Stimulated activated naive CD4-positive, alpha-beta T cell (primary cell): ENCODE measurements around the gene LGALS4.
A peak's percentile ranks its signal among the peaks of the same experiment; 100 is the strongest.
"Not testable (repeated sequence)": the region's sequence is repeated elsewhere in the genome, so short reads cannot be mapped to it uniquely, and the experiment has no call there.

Experiments used
- DNase-seq, 6 experiments: peaks; one replicate each; lab custom pipeline; 2025; lab: John Stamatoyannopoulos, UW

The LGALS4 gene, protein sequence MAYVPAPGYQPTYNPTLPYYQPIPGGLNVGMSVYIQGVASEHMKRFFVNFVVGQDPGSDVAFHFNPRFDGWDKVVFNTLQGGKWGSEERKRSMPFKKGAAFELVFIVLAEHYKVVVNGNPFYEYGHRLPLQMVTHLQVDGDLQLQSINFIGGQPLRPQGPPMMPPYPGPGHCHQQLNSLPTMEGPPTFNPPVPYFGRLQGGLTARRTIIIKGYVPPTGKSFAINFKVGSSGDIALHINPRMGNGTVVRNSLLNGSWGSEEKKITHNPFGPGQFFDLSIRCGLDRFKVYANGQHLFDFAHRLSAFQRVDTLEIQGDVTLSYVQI

DNA sequence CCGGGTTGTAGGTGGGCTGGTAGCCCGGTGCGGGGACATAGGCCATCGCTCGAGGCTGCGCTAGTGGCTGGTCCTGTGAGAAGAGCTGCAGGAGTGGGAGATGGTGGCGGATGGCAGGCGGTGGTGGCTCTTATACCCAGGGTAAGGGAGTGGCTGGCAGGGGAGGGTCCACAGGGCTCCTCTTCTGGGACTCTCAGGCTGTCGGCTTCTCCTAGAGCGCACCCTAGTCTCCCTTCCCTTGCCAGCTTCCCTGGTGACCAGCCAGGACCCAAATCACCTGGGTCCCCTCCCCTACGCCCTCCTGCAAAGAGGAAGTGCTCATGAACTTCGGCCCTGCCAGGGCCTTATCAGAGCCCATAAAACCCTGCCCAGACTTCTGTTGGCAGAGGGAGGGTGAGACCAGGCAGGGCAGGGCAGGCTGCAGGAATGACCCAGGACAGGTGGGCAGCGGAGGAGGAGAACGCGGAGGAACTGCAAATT is at the start of gene LGALS4:
Gene LGALS4 (minus strand): TSS at position 105 of the 480 bp plus-strand sequence. CDS start 59 bp downstream, at position 46.
- DNase-seq: no peak

DNA sequence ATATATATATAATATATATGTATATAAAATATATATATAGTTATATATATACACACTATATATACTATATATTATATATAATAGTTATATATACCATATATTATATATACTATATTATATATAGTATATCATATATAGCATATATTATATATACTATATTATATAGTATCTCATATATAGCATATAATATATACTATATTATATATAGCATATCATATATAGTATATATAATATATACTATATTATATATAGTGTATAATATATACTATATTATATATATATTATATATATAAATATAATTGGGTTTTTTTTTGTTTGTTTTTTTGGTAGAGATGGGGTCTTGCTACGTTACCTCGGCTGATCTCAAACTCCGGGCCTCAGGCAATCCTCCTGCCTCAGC is 48.6 kb upstream of the LGALS4 start:
- no peak for DNase-seq

DNA sequence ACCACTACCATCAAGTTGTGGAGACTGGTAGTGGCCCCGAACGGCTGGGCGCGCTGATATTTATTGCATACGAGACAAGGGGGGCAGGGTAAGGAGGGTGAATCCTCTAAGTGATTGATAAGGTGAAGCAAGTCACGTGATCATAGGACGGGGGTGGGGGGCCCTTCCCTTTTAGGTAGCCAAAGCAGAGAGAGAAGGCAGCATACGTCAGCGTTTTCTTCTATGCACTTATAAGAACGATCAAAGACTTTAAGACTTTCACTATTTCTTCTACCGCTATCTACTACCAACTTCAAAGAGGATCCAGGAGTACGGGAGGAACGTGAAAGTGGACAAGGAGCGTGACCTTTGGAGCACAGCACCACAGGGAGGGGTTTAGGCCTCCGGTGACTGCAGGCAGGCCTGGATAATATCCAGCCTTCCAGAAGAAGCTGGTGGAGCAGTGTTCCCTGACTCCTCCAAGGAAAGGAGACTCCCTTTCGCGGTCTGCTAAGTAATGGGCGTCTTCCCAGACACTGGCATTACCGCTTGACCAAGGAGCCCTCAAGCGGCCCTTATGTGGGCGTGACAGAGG is 47.0 kb upstream of the LGALS4 start:
- DNase-seq: not testable (repeated sequence)

DNA sequence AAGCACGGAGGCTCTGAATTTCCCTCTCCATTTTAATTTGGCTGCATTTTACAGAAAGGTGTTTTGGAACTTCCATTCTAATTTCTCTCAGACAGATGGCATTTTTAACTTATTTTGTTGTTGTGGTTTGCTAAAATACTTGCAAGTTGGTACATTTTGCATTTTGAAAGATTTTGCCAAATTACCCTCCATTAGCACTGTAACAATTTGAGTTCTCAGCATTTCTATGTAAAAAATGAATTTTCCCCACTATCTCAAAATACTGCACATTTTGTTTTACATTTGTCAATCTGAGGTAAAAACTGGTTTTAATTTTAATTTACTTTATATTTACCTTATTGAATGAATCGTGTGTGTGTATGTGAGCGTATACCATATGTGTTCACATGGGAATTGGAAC is 44.1 kb upstream of the LGALS4 start:
- no peak for DNase-seq

DNA sequence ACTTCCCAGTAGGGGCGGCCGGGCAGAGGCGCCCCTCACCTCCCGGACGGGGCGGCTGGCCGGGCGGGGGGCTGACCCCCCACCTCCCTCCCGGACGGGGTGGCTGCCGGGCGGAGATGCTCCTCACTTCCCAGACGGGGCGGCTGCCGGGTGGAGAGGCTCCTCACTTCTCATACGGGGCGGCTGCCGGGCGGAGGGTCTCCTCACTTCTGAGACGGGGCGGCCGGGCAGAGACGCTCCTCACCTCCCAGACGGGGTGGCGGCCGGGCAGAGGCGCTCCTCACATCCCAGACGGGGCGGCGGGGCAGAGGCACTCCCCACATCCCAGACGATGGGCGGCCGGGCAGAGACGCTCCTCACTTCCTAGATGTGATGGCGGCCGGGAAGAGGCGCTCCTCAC is 43.0 kb upstream of the LGALS4 start:
- not testable (repeated sequence) for DNase-seq

DNA sequence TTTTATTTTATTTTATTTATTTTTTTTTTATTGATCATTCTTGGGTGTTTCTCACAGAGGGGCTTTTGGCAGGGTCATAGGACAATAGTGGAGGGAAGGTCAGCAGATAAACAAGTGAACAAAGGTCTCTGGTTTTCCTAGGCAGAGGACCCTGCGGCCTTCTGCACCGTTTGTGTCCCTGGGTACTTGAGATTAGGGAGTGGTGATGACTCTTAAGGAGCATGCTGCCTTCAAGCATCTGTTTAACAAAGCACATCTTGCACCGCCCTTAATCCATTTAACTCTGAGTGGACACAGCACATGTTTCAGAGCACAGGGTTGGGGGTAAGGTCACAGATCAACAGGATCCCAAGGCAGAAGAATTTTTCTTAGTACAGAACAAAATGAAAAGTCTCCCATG is 42.2 kb upstream of the LGALS4 start:
- DNase-seq: not testable (repeated sequence)

DNA sequence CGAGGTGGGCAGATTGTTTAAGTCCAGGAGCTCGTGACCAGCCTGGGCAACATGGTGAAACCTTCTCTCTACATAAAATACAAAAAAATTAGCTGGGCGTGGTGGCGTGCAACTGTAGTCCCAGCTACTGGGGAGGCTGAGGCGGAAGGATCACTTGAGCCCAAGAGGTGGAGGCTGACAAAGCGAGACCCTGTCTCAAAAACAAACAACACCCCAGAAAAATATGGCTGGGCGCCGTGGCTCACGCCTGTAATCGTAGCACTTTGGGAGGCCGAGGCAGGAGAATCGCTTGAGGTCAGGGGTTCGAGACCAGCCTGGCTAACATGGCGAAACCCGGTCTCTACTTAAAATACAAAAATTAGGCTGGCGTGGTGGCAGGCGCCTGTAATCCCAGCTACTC is 40.5 kb upstream of the LGALS4 start:
- DNase-seq: no peak

DNA sequence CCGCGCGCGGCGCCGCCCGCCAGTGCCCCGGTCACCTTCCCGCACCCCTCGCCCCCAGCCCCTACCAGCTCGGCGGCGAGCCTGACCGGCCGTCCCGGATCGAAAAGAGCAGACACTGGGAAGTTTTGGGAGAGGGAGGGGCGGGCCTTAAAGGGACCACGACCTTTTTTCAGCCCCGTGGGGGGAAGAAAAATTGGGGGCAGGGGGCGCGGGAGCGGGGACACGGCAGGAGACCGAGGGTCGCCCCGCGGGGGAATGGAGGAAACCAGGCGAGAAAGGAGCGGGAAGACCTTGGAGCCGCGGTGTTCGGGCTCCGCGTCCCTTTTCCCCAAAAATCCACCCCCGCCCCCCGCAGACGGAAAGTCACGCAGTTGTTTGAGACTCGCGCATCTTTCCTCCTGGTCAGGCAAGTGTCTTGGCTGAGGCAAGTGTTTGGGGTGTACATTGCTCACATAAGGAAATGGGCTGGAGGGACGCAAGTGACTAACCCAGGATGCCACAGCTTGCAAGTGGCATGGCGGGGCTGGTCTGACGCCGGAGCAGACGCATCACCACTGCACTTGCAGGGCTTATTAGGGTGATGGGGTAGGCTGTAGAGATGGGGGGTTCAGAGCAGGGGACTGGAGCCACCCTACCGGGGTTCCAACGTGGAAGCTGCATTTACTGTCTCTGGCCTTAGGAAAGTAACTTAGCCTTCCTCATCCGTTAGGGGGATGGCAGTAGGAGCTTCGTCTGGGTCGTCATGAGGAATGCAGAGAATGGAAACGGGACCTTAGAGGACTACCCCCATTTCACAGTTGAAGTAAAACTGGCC is 39.7 kb upstream of the LGALS4 start:
- peak in 4 of 6 experiments; percentile 26 to 55 (median 46) for DNase-seq

DNA sequence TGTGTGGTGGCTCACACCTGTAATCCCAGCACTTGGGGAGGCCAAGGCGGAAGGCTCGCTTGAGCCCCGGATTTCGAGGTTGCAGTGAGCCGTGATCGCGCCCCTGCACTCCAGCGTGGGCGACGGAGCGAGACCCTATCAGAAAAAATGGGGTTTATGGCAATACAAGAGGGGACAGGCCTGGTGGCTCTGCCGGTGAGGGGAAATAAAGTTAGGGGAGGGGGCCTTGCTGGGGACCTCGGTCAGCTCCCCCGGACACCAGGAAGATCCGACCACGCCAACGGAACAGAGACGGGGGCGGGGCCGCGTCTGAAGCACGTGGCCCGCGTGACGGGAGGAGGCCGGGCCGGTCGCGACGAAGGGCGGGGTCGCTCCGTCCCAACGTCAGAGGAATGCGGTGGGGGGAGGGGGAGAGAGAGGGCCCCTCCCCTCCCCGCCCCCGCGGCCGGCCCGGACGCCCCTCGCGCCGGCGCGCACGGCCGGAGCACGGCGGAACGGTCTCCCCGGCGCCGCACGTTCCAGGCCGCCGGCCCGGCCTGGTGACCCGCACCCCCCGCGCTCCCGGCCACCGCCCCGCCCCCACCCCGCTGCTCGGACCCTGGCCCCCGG is 39.0 kb upstream of the LGALS4 start:
- DNase-seq: peak; percentile 73 to 89 (median 83)

DNA sequence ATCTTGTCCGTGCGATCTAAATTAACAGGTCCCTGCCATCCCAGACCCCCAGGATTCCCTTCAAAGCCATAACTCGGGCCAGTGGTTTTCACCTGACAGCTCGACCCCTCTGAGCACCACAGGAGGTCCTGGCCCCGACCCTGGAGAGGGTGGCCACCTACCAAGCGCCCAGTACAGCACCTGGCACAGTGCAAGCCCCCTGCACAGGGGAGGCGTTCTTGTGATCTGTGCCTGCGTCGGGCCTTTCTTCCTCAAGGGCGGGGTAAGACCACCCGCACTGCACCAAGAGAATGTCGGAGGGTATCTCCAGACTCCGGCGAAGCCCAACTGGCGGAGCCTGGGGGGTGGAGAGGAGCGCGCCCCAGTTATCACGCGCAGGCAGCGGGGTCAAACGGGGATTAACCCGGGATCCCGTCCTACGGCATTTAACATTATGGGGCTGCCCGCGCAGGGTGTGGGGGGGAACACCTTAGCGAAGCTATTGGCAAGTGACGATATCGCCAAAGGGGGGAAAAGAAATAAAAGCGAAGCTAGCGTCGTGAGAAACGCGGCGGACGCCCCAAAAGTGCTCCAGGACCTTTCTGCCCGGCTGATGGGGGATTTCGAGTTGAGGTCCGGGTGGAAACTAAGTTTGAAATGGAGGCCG is 38.4 kb upstream of the LGALS4 start:
- DNase-seq: peak in 5 of 6 experiments; percentile 40 to 71 (median 59)

DNA sequence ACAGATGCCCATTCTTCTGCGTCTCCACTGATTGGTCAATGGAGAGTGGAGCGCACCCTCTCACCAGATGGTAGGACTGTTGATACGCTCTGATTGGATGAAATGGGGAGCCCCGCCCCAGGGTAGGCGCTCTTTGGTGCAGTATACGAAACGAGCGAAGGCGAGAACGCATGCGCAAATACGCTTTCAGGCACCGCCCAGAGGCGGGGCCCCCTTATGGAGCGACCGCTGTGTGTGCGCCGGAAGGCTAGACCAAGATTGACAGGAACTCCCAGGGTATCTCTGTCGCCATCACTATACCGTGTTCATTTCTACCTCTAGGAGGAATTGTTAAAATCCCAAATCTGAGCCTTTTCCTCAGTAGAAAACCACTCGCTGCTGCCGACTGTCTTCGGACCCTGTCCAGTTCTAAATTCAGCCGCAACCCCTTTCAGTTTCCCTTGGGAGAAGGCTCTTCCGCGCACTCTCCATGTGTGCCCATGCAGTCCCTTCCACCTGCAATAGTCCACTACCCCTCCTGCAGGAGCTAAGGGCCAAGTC is 37.8 kb upstream of the LGALS4 start:
- DNase-seq: peak in 4 of 6 experiments; percentile 98 to 100 (median 100)

DNA sequence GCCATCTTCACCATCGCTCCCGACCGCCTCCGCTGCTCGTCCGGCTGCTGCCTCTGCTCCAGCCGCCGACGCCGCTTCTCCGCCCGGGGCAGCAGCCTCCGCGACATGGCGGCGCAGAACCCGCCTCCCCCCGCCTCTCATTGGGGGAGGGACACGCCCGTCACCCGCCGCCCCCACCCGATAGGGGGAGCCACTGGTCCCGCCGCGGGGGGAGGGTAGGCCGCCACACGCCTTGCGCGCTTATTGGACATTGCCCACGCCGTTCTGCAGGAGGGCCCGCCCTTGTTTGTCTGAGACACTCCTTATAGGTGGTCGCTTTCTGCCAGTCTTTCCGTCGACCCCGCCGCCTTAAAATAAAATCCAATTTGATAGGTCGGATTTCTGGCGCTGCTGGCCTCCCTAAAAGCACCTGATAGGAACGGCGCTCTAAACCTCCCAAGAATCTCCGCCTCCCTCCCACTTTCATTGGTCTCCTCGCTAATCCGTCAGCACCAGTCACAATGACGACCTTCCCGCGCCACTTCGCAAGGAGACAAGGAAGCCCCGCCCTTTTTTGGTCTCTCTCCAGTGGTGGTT is 37.2 kb upstream of the LGALS4 start, which contains the start of gene HNRNPL:
Gene HNRNPL (minus strand): TSS at position 127 of the 576 bp plus-strand sequence. CDS start 20 bp downstream, at position 107.
- peak; percentile 98 to 100 (median 100) for DNase-seq

DNA sequence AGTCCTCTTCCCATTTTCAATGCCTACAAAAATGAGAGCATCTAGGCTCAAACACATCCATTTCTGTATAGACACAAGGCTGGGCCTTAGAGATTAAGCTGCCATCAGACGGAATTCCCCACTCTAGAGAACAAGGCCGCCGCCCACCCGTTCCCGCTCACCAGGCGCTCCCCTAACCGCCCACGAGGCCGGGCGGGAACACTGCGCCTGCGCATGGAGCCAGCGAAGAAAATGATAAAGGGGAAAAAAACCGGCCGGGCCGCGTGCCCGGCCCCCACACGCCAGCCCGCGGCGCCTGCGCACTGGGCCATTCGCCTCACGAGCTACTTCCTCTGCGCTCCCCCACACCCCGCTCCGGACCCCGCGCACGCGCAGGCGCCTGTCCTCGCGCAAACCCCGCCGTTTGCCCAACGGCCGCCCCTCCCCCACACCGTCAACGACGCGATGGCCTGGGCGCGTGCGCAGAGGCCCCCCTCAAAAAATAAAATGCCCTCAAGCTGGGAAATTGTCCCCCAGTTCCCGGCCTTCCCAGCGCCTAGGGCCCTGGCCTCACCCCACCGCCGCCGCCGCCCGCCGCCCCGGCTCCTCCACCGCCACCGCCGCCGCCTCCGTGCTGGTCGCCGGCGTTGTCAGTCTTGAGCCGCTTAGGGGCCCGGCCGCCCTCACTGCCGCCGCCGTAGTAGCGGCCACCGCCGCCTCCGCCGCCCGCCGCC is 36.6 kb upstream of the LGALS4 start:
- DNase-seq: peak; percentile 87 to 96 (median 94)

DNA sequence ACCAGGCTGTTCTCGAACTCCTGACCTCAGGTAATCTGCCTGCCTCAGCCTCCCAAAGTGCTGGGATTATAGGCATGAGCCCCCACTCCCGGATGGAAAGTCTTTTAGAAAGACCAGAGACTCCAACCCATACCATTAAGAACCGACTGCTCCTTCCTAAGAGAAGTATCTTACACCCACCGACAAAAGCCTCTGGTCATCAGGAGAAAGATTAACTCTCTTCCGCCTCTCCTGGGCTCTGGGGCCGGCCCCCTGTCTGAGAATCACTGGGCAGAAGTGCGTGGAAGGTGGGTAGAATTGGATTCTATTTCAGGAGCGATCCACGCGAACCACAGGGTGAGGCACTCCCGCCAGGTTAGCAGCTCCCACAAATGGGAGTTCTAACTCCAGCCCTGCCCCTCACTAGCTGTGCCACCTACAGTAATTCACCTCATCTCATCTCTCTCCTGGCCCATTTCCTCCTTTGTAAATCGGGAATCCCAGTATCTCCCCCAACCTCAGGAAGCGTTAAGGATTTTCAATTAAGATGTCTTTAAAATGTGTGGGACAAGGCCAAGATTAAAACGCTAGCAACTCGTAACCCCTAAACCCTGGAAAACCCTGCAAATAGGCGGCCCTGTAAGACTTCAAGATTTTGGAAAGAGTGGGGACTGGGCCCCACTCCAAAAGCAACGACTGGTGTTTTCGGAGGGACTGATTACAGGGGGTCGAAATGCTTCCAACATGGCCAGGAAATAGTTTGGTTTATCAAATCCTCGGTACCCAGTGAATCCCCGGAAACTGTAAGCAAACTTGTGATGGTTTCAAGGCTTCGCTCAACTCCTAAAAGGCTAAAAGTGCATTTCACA is 35.8 kb upstream of the LGALS4 start:
- DNase-seq: no peak

DNA sequence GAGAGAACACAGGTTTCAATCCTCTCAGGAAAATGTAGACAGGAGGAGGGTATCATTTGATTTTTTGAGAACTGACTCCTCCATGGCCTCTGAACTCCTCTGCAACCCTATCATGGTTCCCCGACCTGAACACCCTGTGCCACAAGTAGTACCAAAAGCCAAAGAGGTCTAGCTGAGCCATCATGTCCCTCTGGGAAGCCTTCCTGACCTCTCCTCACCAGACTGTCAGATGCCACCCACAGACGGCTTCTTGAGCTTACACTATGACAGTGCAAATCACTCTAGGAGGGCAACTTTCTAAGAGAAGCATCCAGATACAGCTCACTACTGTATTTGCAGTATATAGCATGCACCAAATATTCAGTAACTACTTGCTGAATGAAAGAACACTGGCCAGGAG is 33.4 kb upstream of the LGALS4 start:
- DNase-seq: no peak

DNA sequence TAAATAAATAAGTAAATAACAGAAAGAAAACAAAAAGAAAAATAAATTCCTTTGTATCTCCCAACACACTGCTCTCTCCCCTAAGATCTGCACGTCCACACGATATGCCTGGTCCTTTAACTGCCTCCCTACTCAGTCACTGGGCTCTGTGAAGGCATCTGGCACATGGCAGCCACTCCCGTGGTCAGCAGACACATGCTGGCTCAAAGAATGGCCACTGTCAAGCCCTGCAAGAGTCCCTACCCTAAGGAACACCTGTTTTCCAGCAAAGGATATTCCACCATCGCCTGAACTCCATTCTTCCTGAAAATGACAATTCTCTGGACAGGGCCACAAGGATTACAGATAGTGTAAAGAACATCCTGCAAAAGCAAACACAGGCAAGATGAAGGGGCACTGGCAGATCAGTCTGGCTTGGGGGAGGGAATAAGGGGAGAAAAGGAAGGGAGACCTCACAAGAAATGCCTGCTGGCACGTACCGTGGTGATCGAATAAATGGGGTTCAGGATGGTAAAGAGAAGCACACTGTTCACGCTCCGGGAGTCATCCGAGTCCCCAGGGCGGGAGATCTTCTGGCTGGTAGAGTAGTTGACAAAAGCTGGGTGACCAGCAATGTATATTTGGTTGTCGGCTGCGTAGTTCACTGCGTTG is 32.8 kb upstream of the LGALS4 start:
- no peak for DNase-seq

DNA sequence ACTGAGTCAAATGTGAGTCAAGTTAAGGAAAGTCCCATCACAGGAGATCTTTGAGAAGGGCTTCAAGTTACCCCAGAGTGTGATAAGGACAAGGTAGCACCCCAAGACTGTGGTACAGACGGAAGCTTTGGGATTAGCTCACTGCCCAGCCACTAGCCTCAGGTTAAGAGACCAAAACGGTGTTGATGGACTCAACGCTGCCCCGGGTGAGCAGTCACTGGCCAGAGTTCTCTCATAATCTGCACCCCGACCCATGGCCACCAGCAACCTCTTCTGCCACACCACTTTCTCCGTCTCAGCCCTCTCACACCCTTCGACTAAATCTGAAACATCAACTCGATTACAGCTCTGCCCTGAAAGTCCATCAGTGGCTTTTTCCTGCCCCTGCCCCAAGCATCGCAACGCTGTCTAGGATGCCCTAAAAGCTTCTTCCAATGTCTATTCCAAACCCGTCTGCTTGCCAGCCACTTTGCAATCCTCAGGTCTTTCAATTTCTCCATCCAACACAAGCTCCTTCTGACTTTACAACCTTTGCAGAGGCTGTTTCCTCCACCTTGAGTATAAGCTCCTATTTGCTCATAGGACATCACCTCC is 31.4 kb upstream of the LGALS4 start:
- no peak for DNase-seq

DNA sequence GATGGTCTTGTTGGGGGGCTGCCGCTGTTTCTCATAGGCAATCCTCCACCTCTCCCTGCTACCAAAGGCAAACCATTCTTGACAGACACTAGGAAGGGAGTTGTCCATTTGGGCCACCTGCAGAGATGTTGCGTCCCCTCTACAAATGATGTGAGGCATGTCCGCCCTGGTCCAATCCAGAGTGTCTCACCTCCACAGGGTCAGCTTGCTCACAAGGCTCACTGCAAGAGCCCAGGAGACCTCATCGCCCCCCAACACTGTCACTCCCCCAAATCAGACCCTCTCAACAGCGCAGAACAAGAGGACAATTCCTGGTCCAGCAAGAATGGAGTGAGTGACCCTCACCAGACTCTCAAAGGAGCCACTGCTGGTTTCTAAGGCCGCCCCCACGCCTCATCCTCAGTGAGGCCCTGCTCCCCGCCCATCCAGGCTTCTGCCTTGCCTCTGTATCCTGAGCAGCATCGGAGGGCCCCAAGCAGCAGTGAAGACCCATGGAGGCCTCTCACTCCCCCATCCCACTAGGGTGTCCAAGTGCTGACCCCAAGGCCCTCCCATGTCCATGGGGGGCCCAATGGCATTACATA is 30.5 kb upstream of the LGALS4 start:
- no peak for DNase-seq
